ENCODE data around the gene A4GALT. TPM values are rescaled to one million over a fixed set of nuclear protein-coding genes. Genes with fewer than 3 reads are reported as not detected.

A4GALT gene
- total RNA-seq, 1 donor from 2014 or later, result 23.8 TPM

DNA sequence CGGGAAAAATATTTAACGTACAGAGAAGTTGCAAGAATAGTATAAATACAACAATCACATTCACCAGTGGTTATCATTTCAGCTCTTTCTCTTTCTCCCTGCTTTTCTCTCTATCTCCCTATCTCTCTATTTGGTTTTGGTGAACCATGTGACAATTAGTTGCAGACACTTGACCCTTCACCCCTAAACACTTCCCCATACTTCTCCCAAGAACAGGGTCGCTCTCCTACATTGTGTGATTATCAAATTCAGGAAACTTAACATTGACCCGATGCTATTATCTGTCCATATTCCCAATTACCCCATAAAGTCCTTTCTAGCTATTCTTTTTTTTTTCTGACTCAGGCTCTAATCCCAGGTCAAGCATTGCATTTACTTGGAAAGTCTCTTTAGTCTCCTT is 66.7 kb downstream of the A4GALT start:
- TF ChIP-seq, protein P1, sequence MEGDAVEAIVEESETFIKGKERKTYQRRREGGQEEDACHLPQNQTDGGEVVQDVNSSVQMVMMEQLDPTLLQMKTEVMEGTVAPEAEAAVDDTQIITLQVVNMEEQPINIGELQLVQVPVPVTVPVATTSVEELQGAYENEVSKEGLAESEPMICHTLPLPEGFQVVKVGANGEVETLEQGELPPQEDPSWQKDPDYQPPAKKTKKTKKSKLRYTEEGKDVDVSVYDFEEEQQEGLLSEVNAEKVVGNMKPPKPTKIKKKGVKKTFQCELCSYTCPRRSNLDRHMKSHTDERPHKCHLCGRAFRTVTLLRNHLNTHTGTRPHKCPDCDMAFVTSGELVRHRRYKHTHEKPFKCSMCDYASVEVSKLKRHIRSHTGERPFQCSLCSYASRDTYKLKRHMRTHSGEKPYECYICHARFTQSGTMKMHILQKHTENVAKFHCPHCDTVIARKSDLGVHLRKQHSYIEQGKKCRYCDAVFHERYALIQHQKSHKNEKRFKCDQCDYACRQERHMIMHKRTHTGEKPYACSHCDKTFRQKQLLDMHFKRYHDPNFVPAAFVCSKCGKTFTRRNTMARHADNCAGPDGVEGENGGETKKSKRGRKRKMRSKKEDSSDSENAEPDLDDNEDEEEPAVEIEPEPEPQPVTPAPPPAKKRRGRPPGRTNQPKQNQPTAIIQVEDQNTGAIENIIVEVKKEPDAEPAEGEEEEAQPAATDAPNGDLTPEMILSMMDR (IDR thresholded peaks at IDR 0.05), result no peak
- H3K4me3 Mint-ChIP-seq (ENCODE audit: unreplicated experiment), result no peak overlapping the region
- no peak for DNase-seq (ENCODE audit: low spot score)
- H3K27me3 Mint-ChIP-seq (ENCODE audit: low read depth), result no peaks in the 10 kb centered on the region
- no peaks in the 10 kb centered on the region for H3K36me3 Mint-ChIP-seq (ENCODE audit: low read depth)
- no peaks in the 10 kb centered on the region for H3K9me3 Mint-ChIP-seq (ENCODE audit: low read depth)
- H3K27ac Mint-ChIP-seq (ENCODE audit: unreplicated experiment), result no peak overlapping the region
- H3K4me1 Mint-ChIP-seq (ENCODE audit: low read depth), result peaks cover 4% of the 10 kb centered on the region

DNA sequence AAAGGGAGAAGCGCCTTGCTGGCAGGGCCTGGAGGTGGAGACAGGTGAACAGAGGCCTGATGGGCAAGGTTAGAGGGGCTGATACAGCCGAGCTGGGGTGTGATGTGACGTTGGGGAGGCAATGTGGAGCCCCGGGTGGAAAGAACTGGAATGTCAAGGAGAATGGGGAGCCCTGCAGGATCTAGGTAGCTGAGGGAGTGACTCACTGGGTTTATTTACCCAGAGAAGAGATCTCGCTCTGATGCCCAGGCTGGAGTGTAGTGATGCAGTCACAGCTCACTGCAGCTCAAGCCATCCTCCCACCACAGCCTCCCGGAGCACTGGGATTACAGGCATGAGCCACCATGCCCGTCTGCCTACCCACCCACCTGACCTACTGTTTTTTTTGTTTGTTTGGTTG is 69.5 kb downstream of the A4GALT start:
- Mint-ChIP-seq H3K27me3 (ENCODE audit: low read depth) (no peaks in the 10 kb centered on the region), H3K27ac (ENCODE audit: unreplicated experiment) (no peak overlapping the region), H3K4me1 (ENCODE audit: low read depth) (peaks cover 26% of the 10 kb centered on the region), H3K9me3 (ENCODE audit: low read depth) (no peaks in the 10 kb centered on the region), H3K4me3 (ENCODE audit: unreplicated experiment) (no peak overlapping the region), H3K36me3 (ENCODE audit: low read depth) (no peaks in the 10 kb centered on the region)
- DNase-seq (ENCODE audit: low spot score), result no peak
- TF ChIP-seq, protein P1 (IDR thresholded peaks at IDR 0.05), result no peak

DNA sequence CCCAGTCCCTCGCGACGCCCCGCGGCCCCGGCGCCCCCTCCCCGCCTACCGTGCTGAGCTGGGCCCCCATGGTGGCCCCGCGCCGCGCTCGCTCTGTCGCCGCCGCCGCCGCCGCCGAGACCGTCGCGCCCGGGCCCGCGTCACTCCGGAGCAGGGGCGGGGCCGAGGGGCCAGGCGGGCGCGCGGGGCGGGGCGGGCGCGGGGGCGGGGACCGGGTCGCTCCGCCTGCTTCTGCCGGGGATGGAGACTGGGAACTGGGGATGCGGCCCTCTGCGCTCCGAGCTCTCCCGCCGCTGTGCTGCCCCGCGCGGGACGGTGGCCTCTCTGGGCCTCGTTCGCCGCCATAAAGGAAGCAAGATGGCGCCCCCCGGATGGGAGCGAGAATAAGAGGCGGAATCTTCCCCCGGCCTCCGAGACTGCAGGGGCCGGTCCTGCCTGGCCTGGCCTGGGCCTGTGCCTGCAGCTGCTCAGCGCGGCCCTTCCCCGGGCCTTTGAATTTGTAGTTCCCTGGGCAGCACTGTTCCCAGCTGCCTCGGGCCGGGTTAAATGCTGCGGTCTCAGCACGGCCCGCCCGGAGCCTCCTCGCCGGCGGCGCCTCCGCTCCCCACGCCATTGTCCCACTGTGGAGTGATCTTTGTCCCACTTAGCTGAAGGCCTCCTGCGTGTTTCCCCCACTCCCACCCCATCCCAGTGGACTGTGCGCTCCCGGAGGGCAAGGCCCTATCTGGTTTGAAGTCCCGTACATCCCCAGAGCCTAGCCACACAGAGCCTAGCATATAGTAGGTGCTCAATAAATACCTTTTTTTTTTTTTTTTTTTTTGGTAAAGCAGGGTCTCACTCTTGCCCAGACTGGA is 71.2 kb downstream of the A4GALT start, which contains the start of gene CYB5R3:
Gene CYB5R3, minus strand, starts transcription at position 147 of the 854 bp plus-strand sequence. Its CDS starts 77 bp downstream, at position 70.
- TF ChIP-seq, protein P1 (IDR thresholded peaks at IDR 0.05), result peak; percentile 56
- Mint-ChIP-seq H3K4me3 (ENCODE audit: unreplicated experiment) (peak within 1 kb of the TSS; percentile 95), H3K36me3 (ENCODE audit: low read depth) (no peaks in the 10 kb centered on the region), H3K27me3 (ENCODE audit: low read depth) (no peaks in the 10 kb centered on the region), H3K27ac (ENCODE audit: unreplicated experiment) (peak within 1 kb of the TSS; percentile 98), H3K9me3 (ENCODE audit: low read depth) (no peaks in the 10 kb centered on the region), H3K4me1 (ENCODE audit: low read depth) (peaks cover 43% of the 10 kb centered on the region)
- no peak for DNase-seq (ENCODE audit: low spot score)

DNA sequence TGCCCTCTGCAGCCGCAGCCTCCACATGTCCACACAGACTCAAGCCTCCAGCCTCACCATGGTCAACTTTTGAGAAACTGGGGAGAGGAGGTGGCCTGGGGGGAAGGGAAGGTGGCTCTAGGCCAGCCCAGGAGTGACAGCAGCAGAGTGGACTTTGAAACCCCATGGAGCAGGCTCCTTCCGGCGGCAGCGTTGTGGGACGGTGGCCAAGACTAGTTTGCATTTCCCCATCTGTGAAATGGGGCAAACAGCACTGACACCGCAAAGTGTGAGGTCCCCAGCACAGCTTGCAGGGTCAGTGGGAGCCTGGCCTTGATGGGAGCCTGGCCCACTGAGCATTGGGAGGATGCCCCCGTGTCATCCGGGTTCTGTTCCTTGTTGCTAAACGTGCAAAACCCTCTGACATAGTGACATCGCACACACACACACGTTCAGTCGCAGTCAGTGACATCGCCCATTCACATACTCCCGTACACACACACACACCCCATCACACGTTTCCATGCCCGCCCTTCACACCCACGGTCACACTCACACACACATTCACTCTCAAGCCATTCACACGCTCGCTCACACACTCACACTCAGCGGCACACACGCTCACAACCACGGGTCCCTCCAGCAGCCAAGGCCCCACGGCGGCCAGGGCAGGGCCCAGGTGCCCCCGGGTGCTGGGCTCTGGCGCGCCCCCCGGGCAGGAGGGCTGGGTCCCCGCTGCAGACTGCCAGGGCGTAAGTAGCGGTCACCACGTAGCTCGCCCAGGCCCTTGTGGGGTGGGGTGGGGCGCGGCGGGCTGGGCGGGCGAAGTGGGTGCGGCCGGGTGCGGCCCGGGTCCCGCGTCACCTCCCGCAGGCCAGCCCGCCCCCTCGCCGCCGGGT is 72.1 kb downstream of the A4GALT start:
- Mint-ChIP-seq H3K4me1 (ENCODE audit: low read depth) (peaks cover 52% of the 10 kb centered on the region), H3K27ac (ENCODE audit: unreplicated experiment) (peak overlapping the region; percentile 98), H3K36me3 (ENCODE audit: low read depth) (no peaks in the 10 kb centered on the region), H3K9me3 (ENCODE audit: low read depth) (no peaks in the 10 kb centered on the region), H3K27me3 (ENCODE audit: low read depth) (no peaks in the 10 kb centered on the region), H3K4me3 (ENCODE audit: unreplicated experiment) (peak overlapping the region; percentile 95)
- no peak for DNase-seq (ENCODE audit: low spot score)
- TF ChIP-seq, protein P1 (IDR thresholded peaks at IDR 0.05), result no peak

DNA sequence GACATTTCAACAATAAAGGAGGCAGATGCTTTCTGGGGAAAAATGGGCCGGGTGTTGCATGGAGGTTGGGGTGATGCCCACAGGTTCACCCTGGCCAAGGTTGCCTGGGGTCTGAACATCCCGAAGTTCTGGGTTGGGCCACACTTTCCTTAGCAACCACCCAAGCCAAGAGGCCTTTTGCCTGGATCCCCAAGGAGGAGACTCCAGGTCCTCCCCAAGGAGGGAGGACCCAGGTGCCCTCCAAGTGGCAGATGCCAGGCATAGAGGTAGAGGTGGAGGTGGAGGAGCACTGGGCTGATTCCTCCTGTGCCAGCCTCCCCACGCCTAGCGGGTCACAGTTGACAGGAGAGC is 72.7 kb downstream of the A4GALT start:
- H3K27ac Mint-ChIP-seq (ENCODE audit: unreplicated experiment), result peak overlapping the region; percentile 98
- H3K4me3 Mint-ChIP-seq (ENCODE audit: unreplicated experiment), result peak overlapping the region; percentile 95
- no peaks in the 10 kb centered on the region for H3K36me3 Mint-ChIP-seq (ENCODE audit: low read depth)
- no peaks in the 10 kb centered on the region for H3K9me3 Mint-ChIP-seq (ENCODE audit: low read depth)
- TF ChIP-seq, protein P1 (IDR thresholded peaks at IDR 0.05), result no peak
- H3K27me3 Mint-ChIP-seq (ENCODE audit: low read depth), result no peaks in the 10 kb centered on the region
- peaks cover 55% of the 10 kb centered on the region for H3K4me1 Mint-ChIP-seq (ENCODE audit: low read depth)
- DNase-seq (ENCODE audit: low spot score), result no peak
